HG02870 (cell line): ENCODE measurements around the gene ZBTB16.

ENCODE experiments used
- ATAC-seq: cut with Tn5 transposase; IDR thresholded peaks from one replicate; pipeline ENCODE4 v1.9.1; 2021; ENCODE audit warnings: mild to moderate bottlenecking, moderate library complexity; ENCODE audit not compliant: unreplicated experiment

Gene ZBTB16

DNA sequence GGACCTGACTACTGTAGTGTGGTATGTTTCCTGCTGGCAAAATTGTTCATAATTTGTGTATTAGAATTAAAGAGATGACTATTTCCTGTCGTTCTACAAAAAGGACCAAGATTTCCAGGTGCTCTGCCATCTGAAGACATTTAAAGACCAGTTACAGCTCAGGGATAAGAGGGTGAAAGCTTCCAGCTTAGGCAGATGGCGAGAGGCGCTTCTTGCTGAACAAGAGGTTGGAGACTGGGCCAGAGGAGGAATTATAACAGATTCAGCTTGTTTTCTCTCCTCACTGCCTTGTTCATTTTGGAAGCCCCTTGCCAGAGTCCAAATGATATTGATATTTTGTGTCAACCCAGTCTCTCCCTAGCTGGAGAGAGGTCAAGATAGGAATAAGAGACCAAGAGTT is 213.6 kb downstream of the ZBTB16 start:
- ATAC-seq = no peak

- ATAC-seq = no peak
Observed at GRCh38 chr11:114273890-114274635, 214.6 kb downstream of the ZBTB16 start.

DNA sequence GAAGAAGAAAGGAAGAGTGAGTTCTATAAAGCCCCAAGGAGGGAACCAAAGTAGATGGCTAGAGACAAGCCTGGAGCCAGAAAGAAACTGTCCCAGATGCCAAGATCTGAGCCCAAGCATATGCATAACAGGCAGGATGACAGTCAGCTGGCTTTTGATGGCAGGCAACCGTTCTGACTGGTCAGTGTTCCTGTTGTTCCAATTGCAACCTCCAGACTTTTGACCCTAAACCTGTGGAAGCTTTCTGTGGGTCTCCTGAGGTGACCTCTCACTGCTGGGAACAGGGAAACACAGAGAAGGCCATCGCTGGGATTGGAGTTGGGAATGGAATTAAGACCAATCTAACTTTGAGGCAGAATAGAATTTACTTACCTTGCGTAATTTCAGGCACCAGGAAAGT is 215.1 kb downstream of the ZBTB16 start:
- ATAC-seq = no peak

DNA sequence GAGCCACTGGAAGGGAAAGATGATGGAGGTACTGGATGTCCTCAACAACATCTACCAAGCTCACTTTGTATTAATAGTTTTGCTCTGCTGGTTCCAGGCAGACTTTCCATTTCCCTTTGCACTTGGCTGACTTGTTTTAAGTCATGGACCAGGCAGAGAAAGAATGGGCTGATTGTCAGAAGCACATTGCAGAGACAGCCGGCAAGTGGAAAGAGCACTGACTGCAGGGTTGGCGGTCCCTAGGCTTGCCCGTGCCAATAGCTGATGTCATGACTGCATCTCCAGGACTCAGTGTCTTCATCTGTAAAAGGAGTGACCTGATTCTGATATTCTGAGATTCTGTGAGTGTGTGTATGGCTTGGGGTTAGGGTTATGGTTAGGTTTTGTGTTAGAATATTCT is 215.8 kb downstream of the ZBTB16 start:
- no peak for ATAC-seq

GRCh38 chr11:114276077-114276476 is 216.6 kb downstream of the ZBTB16 start:
- no peak for ATAC-seq

GRCh38 chr11:114277637-114278341 is 218.3 kb downstream of the ZBTB16 start:
- ATAC-seq = no peak

DNA sequence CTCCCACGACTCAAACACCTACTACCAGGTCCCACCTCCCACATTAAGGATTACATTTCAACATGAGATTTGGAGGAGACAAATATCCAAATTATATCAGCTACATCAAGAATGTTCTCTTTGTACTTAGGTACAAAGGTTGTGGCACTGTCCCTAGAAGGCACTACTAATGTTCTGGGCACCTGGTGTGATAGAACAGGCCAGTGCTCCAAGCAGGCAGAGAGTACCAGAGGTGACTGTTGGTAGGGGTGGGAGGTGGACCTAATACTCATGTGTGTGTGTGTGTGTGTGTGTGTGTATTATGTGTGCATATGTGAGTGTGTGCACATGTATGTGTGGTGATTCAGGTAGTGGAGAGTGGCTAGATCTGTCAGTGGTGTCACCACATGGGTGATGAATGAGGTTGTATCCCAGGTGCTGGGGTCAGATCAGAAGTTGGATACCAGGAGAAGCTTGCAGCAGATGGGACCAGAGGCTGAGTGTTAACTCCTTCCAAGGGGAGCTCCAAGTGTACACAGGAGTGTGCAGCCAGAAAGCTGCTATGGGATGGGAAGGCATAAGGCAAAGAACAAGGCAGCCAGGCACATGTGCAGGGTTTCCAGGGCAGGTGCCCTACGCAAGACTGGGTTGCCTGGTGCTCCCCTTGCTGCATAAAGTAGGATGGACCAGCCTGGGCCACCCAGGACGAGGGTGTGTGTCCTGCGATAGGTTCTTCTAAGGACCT is 219.0 kb downstream of the ZBTB16 start:
- no peak for ATAC-seq

DNA sequence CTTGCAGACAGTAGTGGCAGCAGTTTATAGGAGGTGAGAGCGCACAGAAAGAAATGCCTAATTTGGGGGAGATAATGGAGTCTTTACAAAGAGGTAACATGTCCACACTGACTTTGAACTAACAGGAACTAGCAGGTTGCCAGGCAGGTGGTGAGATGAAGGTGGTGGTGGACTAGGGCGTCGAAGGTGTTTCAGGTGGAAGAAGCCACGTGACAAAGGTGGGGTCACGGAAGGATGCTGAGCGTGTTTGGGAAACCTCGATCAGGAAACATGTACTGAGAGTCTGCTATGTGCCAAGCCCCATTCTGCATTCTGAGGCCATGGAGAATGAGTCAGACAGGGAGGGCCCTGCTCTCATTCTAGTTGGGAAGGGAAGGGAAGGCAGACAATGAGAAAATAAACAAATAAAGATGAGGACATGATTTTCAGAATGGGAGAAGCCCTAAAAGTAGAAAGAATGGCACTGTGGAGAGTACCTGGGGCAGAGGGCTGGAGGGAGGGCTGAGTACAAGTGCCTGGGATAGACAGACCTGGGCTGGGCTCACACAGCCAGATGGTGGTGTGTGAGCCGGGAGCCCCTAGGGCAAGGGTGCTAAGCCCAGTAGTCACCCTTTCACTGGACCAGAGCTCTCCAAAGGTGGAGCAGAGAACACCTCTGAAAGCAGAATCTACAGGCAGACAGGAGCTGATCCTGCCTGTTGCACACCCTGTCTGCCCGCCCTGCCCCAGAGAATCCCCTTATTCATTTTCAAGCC is 220.5 kb downstream of the ZBTB16 start:
- no peak for ATAC-seq

GRCh38 chr11:114280696-114281095 is 221.2 kb downstream of the ZBTB16 start:
- no peak for ATAC-seq

DNA sequence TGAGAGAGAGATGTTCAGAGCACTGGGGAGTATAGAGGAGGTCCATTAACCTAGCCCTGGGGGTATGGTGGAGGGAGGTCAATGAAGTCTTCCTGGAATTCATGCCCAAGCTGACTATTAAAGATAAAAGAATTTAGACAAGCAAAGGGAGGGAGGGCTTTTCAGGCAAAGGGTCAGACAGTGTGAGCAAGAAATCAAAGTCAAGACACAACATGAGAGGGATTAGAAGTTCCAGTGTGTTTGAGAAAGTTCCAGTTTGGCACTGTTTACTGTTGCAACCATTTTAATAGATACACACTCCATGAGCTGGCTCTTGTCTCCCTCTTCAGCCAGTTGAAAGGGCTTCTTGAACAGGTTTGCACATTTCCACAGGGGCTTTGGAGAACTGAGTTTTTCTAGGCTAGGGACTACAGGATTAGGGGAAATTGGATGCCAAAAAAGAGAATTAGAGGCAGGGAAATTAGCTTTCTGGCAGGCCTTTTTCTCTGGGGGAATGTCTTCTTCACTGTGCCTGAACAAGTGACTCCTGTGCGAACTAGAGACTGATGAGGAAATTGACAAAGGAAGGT is 222.0 kb downstream of the ZBTB16 start:
- no peak for ATAC-seq

GRCh38 chr11:114282488-114282887 is 223.0 kb downstream of the ZBTB16 start:
- no peak for ATAC-seq

DNA sequence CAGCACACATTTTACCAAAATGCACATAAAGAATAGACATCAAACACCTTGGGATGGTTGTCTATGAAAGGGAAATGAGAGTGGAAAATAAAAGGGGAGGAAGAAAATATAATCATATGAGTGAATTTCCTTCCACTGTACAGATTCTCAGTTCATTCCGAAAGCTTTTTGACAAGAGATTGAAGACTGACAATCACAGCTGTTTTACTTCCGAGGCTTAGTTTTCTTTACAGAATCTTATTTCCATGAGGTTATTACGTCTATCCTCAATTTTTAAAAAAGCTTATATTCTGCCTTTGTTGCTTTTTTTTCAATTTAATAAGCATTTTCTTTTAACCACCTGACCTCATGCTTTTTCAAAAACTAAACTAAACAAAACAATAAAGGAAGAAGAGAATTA is 223.9 kb downstream of the ZBTB16 start:
- ATAC-seq = no peak

- ATAC-seq = no peak
Observed at GRCh38 chr11:114284021-114284420, 224.5 kb downstream of the ZBTB16 start.

DNA sequence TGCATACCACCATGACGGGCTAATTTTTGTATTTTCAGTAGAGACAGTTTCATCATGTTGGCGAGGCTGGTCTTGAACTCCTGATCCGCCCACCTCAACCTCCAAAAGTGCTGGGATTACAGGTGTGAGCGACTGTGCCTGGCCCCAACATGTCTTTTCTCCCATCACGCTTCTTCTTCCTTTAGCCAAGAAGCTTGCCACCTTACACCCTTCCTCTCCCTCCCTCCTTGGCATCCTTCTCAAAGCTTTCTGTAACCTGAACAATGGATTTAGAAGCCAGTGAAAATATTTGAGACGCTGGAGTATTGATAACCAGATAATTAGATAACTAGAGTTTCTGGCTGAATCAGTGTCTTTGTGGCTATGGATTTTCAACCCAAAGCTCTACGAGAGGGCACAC is 225.4 kb downstream of the ZBTB16 start:
- ATAC-seq = no peak

DNA sequence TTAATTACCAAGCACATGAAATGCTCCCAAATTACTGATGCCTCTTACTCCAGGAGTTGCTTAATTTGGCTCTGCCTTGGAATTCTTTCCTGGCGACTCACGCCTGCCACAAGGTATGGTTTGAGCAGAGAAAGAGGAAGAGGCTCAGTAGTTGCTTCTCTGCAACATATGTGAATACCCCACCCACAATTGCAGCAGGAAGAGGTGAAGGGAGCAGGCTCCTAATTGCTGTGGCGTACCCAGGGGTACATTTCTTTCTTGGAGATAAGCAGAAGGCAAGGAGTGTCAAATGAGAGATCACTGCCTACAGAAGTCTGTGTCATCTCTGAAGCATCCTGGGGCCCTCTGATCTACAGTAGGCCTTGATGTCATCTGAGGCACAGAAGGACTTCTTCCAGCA is 226.1 kb downstream of the ZBTB16 start:
- no peak for ATAC-seq

DNA sequence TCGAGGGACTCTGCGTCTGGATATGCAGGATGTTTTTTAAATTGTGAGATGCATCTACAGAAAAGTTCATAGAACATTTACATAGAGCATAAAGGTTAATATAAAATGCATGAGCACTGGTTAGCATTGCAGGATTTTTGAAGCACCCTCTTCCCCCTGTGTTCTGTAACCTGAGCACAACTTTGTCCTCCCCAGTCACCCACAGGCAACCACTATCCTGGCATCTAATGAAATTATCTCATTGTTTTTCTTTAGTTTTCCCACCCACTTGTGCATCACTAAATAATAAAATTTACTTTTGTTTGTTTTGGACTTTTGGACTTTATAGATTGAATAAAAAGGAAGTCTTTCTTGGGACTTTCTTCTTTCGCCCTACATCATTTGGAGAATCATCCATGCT is 226.7 kb downstream of the ZBTB16 start:
- no peak for ATAC-seq

- ATAC-seq = no peak
Observed at GRCh38 chr11:114287154-114287553, 227.6 kb downstream of the ZBTB16 start.

DNA sequence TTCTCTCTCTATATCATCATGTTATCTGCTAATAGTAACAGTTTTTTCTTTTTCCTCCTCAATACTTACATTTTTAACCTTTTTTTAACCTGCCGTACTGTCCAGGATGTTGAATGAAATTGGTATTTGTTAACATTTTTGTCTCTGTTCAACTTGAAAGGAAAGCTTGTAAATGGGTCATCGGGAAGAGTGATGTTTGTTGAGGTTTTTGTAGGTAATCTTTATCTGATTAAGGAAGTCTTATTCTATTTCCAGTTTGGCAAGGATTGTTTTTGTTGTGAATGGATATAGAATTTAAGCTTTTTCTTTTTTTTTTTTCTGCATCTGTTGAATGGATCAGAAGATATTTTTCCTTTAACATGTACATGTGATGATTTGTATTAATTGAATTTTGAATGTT is 228.6 kb downstream of the ZBTB16 start:
- no peak for ATAC-seq

GRCh38 chr11:114289779-114290178 is 230.3 kb downstream of the ZBTB16 start:
- no peak for ATAC-seq

GRCh38 chr11:114290503-114291235 is 231.2 kb downstream of the ZBTB16 start:
- no peak for ATAC-seq
